Stimulated activated memory B cell treated with anti-CD40 and anti-IgM and Interleukin-4, amounts not matched to agents 10 μg/mL and 1 μg/mL and 100 μg/mL, for 72 hours (primary cell): ENCODE measurements around the gene S100G.

Experiments used
- ATAC-seq: fragments of 150-1000 bp; cut with Tn5 transposase; 2 replicates; pipeline ENCODE4 v1.10.0; 2021
- H3K27ac Mint-ChIP-seq: one replicate; pipeline ENCODE4 v1.8.0; 2022; ENCODE audit warnings: mild to moderate bottlenecking, mixed read lengths
- H3K27me3 Mint-ChIP-seq: one replicate; pipeline ENCODE4 v1.8.0; 2022; ENCODE audit warnings: mixed read lengths
- H3K36me3 Mint-ChIP-seq: one replicate; pipeline ENCODE4 v1.8.0; 2022; ENCODE audit warnings: mixed read lengths
- H3K4me1 Mint-ChIP-seq: one replicate; pipeline ENCODE4 v1.8.0; 2022; ENCODE audit warnings: mixed read lengths
- H3K4me3 Mint-ChIP-seq: one replicate; pipeline ENCODE4 v1.8.0; 2022; ENCODE audit warnings: mild to moderate bottlenecking, moderate library complexity, mixed read lengths
- H3K9me3 Mint-ChIP-seq: one replicate; pipeline ENCODE4 v1.8.0; 2022; ENCODE audit warnings: mixed read lengths

Gene S100G

GRCh38 chrX:16665089-16665488, 15.1 kb downstream of the S100G start:
- Mint-ChIP-seq H3K27me3 (no peaks in the 10 kb centered on the region), H3K9me3 (no peaks in the 10 kb centered on the region), H3K4me3 (no peak overlapping the region), H3K27ac (no peak overlapping the region), H3K36me3 (peaks cover 30% of the 10 kb centered on the region), H3K4me1 (no peaks in the 10 kb centered on the region)
- ATAC-seq: no peak

- Mint-ChIP-seq H3K4me3 (no peak overlapping the region), H3K27ac (no peak overlapping the region), H3K36me3 (peaks cover 30% of the 10 kb centered on the region), H3K4me1 (no peaks in the 10 kb centered on the region), H3K27me3 (no peaks in the 10 kb centered on the region), H3K9me3 (no peaks in the 10 kb centered on the region)
- no peak for ATAC-seq
These were observed 16.6 kb downstream of the S100G start for GRCh38 chrX:16666541-16666940.

GRCh38 chrX:16671005-16671404, 21.0 kb downstream of the S100G start:
- Mint-ChIP-seq H3K36me3 (peaks cover 21% of the 10 kb centered on the region), H3K4me3 (no peak overlapping the region), H3K4me1 (no peaks in the 10 kb centered on the region), H3K27ac (no peak overlapping the region), H3K9me3 (no peaks in the 10 kb centered on the region), H3K27me3 (no peaks in the 10 kb centered on the region)
- no peak for ATAC-seq

DNA sequence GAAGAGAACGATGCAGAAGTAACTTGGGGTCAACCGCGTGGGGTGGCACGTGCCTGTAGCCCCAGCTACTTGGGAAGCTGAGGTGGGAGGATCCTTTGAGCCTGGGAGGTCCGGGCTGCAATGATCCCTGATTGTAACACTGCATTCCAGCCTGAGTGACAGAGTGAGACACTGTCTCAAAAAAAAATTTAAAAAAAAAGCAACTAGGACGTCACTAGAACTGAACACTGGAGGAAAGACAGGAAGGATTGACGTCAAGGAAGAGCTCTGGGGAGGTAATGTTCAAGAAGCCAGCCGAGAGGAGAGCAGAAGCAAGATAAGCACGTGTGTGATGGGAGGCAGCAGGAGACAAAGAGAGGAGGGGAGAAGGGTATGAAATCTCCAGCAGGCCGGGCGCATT, 28.7 kb downstream of the S100G start:
- H3K27me3 Mint-ChIP-seq: no peaks in the 10 kb centered on the region
- H3K9me3 Mint-ChIP-seq: no peaks in the 10 kb centered on the region
- peaks cover 13% of the 10 kb centered on the region for H3K36me3 Mint-ChIP-seq
- no peak overlapping the region for H3K27ac Mint-ChIP-seq
- H3K4me1 Mint-ChIP-seq: no peaks in the 10 kb centered on the region
- no peak for ATAC-seq
- no peak overlapping the region for H3K4me3 Mint-ChIP-seq

GRCh38 chrX:16683007-16683664, 33.2 kb downstream of the S100G start:
- ATAC-seq: no peak
- H3K4me1 Mint-ChIP-seq: no peaks in the 10 kb centered on the region

GRCh38 chrX:16687514-16687913, 37.6 kb downstream of the S100G start:
- no peaks in the 10 kb centered on the region for H3K4me1 Mint-ChIP-seq
- H3K36me3 Mint-ChIP-seq: peaks cover 13% of the 10 kb centered on the region
- no peak overlapping the region for H3K27ac Mint-ChIP-seq
- no peak overlapping the region for H3K4me3 Mint-ChIP-seq
- ATAC-seq: no peak
- no peaks in the 10 kb centered on the region for H3K9me3 Mint-ChIP-seq
- H3K27me3 Mint-ChIP-seq: no peaks in the 10 kb centered on the region

More at GRCh38 chrX:16683007-16683664, 33.2 kb downstream of the S100G start:
- Mint-ChIP-seq H3K36me3 (peaks cover 16% of the 10 kb centered on the region), H3K27me3 (no peaks in the 10 kb centered on the region), H3K4me3 (no peak overlapping the region), H3K9me3 (no peaks in the 10 kb centered on the region), H3K27ac (no peak overlapping the region)

DNA sequence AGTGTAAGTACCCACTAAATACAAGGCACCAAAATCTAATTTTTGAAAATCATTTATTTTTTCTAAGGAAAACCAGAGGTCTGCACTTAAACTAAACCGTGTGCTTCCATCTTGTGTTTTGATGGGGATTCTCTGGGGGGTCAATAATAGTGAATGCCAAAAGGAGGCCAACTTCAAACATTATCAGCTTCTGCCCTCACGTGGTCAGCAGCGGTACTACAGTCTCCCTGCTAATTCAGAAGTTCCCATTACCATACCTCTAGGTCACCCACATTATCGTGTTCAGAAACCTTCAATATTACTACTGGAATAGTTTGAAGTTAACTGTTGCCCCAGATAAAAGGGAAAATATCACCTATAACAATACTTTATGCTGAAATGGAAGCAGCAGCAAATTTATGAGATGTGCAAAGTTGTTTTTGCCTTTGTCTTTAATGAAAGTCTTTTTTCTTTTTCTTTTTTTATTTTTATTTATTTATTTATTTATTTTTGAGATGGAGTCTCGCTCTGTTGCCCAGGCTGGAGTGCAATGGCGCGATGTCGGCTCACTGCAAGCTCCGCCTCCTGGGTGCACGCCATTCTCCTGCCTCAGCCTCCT, 45.2 kb downstream of the S100G start:
- Mint-ChIP-seq H3K36me3 (peaks cover 12% of the 10 kb centered on the region), H3K27me3 (no peaks in the 10 kb centered on the region), H3K27ac (no peak overlapping the region), H3K4me3 (no peak overlapping the region), H3K4me1 (no peaks in the 10 kb centered on the region), H3K9me3 (no peaks in the 10 kb centered on the region)
- no peak for ATAC-seq

- Mint-ChIP-seq H3K4me1 (no peaks in the 10 kb centered on the region), H3K27ac (no peak overlapping the region), H3K27me3 (no peaks in the 10 kb centered on the region), H3K4me3 (no peak overlapping the region), H3K9me3 (no peaks in the 10 kb centered on the region), H3K36me3 (peaks cover 6% of the 10 kb centered on the region)
- no peak for ATAC-seq
These were observed 47.0 kb downstream of the S100G start for GRCh38 chrX:16696956-16697355.

GRCh38 chrX:16699389-16699788, 49.4 kb downstream of the S100G start:
- H3K27me3 Mint-ChIP-seq: no peaks in the 10 kb centered on the region

DNA sequence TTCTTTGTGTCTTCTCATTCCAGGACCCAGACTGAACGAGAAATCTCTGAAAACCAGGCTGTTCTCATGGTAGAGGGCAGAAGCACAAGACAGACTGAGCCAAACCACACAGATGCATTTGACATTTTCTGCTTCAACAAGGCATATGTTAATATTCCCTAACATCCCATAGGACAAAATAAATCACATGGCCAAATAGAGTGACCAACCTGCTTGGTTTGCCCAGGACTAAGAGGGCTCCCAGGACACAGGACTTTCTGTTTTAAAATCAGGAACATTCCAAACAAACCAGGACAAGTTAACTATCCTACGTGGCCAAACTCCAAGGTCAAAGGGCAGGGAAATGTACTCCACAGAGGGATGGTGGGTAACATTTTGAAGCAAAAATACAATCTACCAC, 50.8 kb downstream of the S100G start:
- no peaks in the 10 kb centered on the region for H3K27me3 Mint-ChIP-seq
- no peaks in the 10 kb centered on the region for H3K9me3 Mint-ChIP-seq
- no peaks in the 10 kb centered on the region for H3K4me1 Mint-ChIP-seq
- no peak for ATAC-seq
- H3K27ac Mint-ChIP-seq: no peak overlapping the region
- no peak overlapping the region for H3K4me3 Mint-ChIP-seq
- no peaks in the 10 kb centered on the region for H3K36me3 Mint-ChIP-seq

More at GRCh38 chrX:16699389-16699788, 49.4 kb downstream of the S100G start:
- Mint-ChIP-seq H3K4me1 (no peaks in the 10 kb centered on the region), H3K27ac (no peak overlapping the region), H3K4me3 (no peak overlapping the region), H3K9me3 (no peaks in the 10 kb centered on the region), H3K36me3 (peaks cover under 1% of the 10 kb centered on the region)
- no peak for ATAC-seq

- Mint-ChIP-seq H3K27ac (no peak overlapping the region), H3K4me1 (no peaks in the 10 kb centered on the region), H3K9me3 (no peaks in the 10 kb centered on the region), H3K4me3 (no peak overlapping the region), H3K27me3 (no peaks in the 10 kb centered on the region), H3K36me3 (no peaks in the 10 kb centered on the region)
- ATAC-seq: no peak
These were observed 53.0 kb downstream of the S100G start for GRCh38 chrX:16702700-16703599.
